Activated naive CD4-positive, alpha-beta T cell treated with Interleukin-2 at 50 U/mL for 16 hours (primary cell): Measurements from ENCODE around the gene NPAS1.
"Not testable (repeated sequence)": the region's sequence is repeated elsewhere in the genome, so short reads cannot be mapped to it uniquely, and the experiment has no call there.

Experiments used
- DNase-seq: peaks from one replicate; pipeline ENCODE4 v3.0.0-alpha.2; 2020

NPAS1 gene

GRCh38 chr19:47049307-47049700 lies 29.7 kb downstream of the NPAS1 start:
- no peak for DNase-seq

- DNase-seq: not testable (repeated sequence)
These were observed 30.9 kb downstream of the NPAS1 start for GRCh38 chr19:47050562-47050961.

GRCh38 chr19:47056411-47056810 lies 36.8 kb downstream of the NPAS1 start:
- no peak for DNase-seq

DNA sequence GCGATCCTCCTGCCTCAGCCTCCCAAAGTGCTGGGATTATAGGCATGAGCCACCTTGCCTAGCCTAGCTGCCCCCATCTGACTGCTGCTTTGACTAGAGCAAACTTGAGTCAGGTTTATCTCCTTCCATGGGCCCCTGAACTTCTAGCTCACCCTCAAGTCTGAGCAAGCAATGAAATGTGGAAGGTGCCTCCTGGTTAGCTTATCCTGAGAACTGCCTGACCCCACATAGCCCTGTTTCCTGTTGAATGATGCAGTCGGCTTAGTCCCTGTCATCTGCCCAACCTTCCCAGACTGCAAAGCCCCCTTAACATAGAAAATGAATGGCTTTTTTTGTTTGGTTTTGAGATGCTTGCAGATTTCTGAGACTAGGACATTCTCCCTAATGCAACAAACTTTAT lies 37.7 kb downstream of the NPAS1 start:
- no peak for DNase-seq

DNA sequence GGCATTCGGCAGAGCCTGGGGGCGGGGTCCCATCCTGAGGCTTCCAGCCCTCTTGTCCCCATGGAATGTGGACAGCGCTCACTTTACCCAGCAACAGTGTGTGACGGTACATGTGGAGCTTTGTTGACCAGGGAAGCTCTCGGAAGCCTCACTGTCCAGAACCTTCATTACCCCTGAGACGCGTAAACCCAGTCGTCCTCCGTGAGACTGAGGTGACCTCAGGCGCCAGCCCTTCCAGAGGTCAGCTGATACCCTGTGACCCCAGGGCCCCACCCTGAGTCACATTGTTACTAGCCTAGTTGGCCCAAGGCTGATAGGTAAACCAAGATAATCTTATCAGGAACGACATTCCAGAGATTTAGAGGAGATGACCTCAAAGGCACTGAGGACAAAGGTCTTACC lies 39.0 kb downstream of the NPAS1 start:
- DNase-seq: no peak

DNA sequence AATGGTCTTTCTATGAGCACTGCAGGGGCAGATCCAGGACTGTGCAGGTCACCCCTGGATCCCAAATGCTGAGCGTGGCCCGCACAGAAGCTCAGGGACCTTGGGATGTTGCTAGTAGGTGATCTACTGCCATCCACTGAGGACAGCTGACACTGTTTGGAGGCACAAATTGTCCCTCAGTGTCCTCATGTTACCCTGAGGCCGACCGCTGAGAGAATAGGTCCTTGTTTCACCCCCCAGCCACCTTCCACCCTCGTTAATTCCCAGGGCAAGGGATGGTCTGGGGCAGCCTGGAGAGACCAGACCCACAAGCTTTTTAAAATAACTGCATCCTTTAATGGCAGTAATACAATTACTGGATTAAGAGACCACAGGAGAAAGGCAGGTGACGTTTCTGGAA lies 44.2 kb downstream of the NPAS1 start:
- DNase-seq: no peak

- DNase-seq: no peak
These were observed 45.6 kb downstream of the NPAS1 start for GRCh38 chr19:47065242-47065641.

DNA sequence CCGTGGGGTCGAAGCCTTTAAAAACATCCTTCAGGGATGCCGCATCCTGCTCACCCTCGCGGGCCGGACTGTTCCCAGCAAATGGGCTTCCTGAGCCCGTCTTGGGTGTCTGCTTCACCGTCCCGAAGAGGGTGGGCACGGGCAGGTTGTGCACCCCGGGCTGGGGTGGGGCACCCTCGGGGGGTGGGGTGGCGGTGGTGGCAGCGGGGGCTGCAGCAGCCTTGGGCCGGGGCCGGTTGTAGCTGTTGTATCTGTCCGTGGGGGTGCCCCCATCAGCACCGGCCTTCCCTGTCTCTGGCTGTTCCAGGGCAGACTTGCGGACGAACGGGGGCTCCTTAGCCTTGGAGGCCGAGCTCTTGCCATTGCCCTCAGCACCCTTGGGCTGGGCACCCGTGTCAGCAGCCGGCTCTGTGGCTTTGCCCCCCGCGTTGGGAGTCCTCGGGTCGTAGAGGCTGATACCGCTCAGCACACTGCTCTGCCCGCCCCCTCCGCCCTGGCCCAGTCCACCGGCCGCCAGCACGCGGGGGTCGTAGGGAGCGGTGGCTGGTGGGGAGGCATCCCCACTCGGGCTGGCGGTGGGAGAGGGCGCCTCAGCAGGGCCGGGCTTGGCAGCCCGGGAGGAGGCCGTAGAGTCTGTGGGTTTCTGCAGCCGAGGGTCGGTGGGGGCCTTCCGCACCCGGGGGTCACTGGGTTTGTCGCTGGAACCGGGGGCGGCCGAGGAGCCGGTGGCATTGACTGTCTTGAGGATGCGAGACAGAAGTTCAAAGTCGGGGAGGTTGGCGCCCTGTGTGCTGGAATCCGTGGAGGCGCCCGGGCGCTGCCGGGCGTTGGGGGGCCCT lies 47.0 kb downstream of the NPAS1 start:
- DNase-seq: no peak

GRCh38 chr19:47067215-47067847 lies 47.7 kb downstream of the NPAS1 start:
- DNase-seq: no peak

- no peak for DNase-seq
These were observed 48.6 kb downstream of the NPAS1 start for GRCh38 chr19:47068246-47068645.

DNA sequence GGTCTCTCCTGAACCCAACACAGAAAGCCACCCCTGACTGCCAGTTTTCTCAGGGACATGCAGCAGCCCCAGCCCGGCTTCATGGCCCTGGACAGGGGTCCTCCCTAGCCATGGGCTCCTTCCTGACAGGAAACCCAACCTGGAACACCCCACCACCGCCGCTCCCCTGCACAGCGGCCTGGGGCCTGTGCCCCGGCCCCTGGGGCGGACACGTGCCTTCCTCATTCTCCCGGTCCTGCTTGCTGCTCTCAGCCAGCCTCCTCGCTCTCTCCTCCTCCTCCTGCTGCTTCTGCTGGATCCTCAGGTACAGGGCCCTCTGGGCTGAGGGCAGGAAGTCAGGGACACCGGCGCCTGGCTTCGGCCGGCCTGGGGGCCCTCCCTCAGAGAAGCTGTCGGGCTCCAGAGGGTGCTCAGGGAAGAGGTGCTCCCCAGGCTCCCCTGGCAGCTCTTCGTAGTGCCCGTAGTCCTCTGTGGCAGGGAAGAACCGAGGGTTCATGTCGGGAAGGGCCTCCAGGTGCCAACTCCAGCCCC lies 49.3 kb downstream of the NPAS1 start:
- no peak for DNase-seq

DNA sequence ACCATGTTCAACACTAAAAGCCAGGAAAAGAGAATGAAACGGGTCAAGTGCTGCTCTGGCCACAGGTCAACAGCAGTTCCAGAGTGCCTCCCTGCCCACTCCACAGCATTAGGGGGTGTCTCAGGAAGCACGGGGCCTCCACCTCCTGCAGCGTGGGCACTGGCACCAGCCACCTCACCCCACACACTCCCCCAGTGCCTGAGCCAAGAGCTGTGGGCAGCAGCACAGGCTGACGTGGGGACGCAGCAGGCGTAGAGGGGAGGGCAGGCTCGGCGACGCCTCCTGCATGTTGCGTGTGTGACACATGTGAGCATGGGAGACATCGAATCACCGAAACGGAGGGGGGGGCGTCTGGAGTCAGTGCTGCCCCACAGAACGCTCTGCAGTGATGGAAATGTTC lies 50.2 kb downstream of the NPAS1 start:
- DNase-seq: no peak

- no peak for DNase-seq
These were observed 51.1 kb downstream of the NPAS1 start for GRCh38 chr19:47070756-47071155.

GRCh38 chr19:47071731-47072130 lies 52.1 kb downstream of the NPAS1 start:
- no peak for DNase-seq

DNA sequence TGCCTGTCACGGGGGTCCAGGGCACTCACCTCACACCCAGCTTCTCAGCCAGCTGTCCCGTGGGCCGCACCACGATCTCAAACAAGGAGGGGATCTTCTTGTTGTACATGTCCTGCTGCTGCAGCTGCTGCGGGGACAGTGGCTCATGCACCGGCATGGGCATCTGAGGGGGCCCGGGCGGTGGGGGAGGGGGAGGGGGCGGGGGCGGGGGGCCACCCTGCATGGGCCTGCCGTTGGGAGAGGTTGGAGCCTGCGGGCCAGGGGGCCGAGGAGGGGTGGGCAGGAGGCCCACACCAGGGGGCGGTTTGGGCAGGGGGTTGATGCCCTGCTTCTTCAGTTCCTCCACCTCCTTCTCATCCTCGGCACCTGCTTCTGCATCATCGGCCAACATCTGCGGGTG lies 52.7 kb downstream of the NPAS1 start:
- DNase-seq: no peak

DNA sequence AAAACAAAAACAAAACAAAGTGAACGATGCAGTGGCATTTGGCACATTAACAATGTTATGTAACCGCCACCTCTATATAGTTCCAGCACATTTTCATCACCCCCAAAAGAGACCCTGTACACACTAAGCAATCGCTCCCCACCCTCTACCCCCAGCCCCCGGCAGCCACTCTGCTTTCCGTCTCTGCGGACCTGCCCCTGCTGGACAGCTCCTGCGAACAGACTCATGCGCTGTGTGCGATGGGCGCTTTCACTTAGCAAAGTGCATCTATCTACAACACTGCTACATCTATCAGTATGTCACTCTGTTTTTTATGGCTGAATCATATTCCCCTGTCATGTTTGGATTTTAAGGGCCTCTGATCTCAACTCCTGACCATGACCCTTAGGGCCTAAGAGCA lies 53.9 kb downstream of the NPAS1 start:
- DNase-seq: no peak

DNA sequence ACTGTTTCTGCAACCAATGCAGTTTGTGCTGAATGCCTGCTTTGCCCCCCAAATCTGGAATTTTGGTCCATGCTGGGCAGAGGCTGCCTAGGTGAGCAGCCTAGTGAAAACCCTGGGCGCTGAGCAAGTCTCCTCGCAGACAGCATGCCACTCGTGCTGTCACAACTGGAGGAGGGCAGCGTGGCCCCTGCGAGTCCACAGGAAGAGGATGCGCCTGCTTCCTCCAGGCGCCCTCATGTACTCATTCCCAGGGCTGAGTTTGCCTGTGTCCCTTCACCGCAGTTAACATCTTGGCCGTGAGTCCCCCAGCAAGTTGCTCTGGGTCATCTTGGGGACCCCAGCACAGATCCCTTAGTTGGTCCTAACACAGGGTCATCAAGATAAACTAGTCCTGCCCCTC lies 55.0 kb downstream of the NPAS1 start:
- DNase-seq: no peak

DNA sequence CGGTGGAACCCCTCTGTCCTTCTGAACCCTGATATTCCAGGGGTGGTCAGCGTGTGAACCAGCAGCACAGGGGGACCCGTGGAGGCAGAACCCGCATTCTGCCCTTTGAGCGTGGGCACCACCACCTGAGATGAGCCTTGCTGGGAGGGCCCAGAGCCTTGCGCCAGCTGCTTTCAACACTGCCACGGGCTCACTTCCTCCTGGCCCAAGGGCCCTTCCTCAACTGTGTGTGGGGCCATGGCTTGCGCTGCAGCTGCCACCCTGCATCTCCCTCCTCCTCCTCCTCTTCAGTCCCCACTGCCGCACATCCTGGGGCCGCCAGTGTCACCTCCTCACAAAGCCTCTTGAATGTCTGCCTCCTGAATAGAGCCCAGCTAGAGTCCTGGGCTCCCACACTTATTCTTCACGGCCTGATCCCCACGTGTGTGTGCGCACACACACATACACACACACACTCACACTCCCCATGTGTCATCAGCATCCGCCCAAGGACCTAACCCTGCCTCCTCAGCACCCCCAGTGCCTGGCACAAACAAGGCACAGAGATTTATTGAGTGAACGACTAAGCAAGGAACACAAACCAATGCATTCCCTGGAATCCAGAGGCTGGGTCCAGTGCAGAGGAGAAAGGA lies 55.7 kb downstream of the NPAS1 start:
- DNase-seq: no peak

- DNase-seq: no peak
These were observed 56.3 kb downstream of the NPAS1 start for GRCh38 chr19:47075941-47076340.

DNA sequence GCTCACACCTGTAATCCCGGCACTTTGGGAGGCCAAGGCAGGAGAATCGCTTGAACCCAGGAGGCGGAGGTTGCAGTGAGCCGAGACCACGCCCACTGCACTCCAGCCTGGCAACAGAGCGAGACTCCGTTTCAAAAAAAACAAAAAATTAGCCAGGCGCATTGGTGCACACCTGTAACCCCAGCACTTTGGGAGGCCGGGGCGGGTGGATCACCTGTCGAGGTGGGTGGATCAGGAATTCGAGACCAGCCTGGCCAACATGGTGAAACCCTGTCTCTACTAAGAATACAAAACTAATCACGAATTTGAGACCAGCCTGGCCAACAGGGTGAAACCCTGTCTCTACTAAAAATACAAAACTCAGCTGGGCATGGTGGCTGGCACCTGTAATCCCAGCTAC lies 58.7 kb downstream of the NPAS1 start:
- not testable (repeated sequence) for DNase-seq

DNA sequence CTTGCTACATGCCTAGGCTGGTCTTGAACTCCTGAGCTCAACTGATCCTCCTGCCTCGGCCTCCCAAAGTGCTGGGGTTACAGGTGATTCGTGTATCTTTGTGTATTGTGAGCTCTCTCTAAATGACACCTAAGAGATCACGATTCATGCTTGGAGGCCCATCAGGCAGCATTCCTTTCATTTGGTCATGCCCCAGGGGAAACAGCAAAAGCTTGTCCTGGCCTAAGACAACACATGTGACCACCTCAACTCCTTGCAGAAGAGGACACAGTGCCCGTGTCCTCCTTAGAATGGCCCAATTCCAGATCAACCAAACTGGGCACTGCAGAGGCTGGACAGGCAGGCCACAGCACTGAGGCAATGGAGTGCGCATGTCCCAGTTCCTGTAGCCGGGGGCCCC lies 61.5 kb downstream of the NPAS1 start:
- DNase-seq: no peak

DNA sequence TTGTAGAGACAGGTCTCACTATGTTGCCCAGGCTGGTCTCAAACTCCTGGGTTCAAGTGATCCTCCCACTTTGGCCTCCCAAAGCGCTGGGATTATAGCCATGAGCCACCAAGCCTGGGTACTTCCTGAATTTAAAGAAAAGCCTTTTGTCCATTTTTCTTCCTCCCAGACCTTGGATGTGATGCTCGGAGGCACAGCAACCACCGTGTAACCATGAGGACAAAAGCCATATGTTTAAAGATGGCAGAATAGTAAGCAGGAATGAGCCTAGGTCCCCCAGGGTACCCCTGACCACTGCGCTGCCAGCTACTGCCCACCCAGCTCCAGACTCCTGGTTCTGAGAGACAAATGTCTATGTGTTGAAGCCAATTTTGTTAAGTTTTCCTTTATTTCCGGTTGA lies 62.9 kb downstream of the NPAS1 start:
- no peak for DNase-seq

GRCh38 chr19:47084879-47085439 lies 65.3 kb downstream of the NPAS1 start:
- no peak for DNase-seq

DNA sequence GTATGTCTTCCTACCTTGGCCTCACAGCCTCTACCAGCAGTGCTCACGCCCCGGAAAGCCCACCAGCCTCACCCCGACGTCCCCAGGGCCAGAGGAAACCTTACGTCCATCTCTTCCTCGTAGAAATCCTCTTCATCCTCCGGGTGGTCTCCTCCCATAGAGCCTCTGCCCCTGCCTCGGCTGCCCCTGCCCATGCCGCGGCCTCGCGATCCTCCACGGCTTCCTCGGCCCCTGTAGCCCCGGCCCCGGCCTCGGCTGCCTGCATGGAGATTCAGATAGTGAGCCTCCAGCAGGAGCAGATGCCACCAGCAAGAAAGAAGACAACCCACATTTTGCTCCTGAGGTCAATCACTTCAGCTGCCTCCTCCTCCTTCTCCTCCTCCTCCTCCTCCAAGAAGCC lies 66.6 kb downstream of the NPAS1 start:
- DNase-seq: no peak
